RWPE2 (cell line): ENCODE data around the gene OGFR.

ENCODE experiments used
- ATAC-seq: fragments of 200-7000 bp; cut with Tn5 transposase; 3 replicates; pipeline ENCODE4 v1.9.1; 2021; ENCODE audit warnings: low read depth
- DNase-seq: peaks from one replicate; pipeline ENCODE4 v3.0.0-alpha.2; 2020; ENCODE audit warnings: low spot score
- H3K27ac ChIP-seq: fragments of 450-650 bp; 2 replicates; pipeline ENCODE4 v1.5.1; 2017; ENCODE audit warnings: mild to moderate bottlenecking; ENCODE audit not compliant: poor library complexity, severe bottlenecking
- H3K27me3 ChIP-seq: fragments of 250-450 bp; sonication (Bioruptor Pico); 2 replicates; pipeline ENCODE4 v1.5.1; 2021; ENCODE audit warnings: mild to moderate bottlenecking, moderate library complexity; ENCODE audit not compliant: insufficient read depth, poor library complexity, severe bottlenecking
- H3K36me3 ChIP-seq: fragments of 250-450 bp; sonication (Bioruptor Pico); 2 replicates; pipeline ENCODE4 v1.5.1; 2020; ENCODE audit warnings: low read depth, mild to moderate bottlenecking, moderate library complexity
- H3K4me1 ChIP-seq: fragments of 250-450 bp; sonication (Bioruptor Pico); 2 replicates; pipeline ENCODE4 v1.5.1; 2021; ENCODE audit warnings: mild to moderate bottlenecking, moderate library complexity; ENCODE audit not compliant: insufficient read depth, poor library complexity, severe bottlenecking
- H3K4me3 ChIP-seq: fragments of 250-450 bp; sonication (Bioruptor Pico); 2 replicates; pipeline ENCODE4 v1.5.1; 2021; ENCODE audit warnings: mild to moderate bottlenecking, moderate library complexity; ENCODE audit not compliant: severe bottlenecking
- H3K9me3 ChIP-seq: fragments of 250-450 bp; sonication (Bioruptor Pico); 2 replicates; pipeline ENCODE4 v1.5.1; 2021; ENCODE audit warnings: mild to moderate bottlenecking, moderate library complexity; ENCODE audit not compliant: severe bottlenecking
- TF ChIP-seq, protein P1 (sequence below): fragments of 450-650 bp; IDR thresholded peaks from one replicate; pipeline ENCODE4 v1.5.1; 2017; ENCODE audit warnings: mild to moderate bottlenecking, moderate library complexity; ENCODE audit not compliant: poor library complexity, severe bottlenecking

The OGFR gene

DNA sequence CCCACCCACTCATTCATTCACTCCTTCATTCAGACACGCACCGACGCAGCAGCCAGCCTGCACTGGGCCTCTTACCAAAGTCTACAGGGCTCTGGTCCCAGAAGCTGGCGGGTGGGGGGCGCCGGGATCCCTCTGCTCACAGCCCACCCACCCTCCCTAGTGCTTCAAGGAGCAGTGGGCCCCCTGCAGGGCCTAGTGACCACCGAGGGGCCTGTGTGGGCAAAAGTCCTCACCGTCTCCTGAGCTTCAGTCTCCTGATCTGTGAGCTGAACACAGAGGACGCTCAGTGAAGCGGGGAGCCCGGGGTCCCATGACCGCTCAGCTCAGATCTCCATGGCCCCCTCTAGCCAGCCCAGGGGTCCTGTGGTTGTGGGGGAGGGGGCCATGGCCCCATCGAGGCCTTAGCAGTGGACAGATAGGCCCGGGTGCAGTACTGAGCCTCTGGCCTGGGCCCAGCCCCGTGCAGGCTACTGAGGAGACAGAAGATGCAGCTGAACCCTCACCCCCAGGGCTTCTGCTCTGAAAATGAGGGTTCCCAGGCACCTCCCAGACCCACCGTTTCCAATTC, 41.8 kb upstream of the OGFR start:
- TF ChIP-seq, protein P1, sequence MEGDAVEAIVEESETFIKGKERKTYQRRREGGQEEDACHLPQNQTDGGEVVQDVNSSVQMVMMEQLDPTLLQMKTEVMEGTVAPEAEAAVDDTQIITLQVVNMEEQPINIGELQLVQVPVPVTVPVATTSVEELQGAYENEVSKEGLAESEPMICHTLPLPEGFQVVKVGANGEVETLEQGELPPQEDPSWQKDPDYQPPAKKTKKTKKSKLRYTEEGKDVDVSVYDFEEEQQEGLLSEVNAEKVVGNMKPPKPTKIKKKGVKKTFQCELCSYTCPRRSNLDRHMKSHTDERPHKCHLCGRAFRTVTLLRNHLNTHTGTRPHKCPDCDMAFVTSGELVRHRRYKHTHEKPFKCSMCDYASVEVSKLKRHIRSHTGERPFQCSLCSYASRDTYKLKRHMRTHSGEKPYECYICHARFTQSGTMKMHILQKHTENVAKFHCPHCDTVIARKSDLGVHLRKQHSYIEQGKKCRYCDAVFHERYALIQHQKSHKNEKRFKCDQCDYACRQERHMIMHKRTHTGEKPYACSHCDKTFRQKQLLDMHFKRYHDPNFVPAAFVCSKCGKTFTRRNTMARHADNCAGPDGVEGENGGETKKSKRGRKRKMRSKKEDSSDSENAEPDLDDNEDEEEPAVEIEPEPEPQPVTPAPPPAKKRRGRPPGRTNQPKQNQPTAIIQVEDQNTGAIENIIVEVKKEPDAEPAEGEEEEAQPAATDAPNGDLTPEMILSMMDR: no peak
- ATAC-seq: no peak
- H3K4me1 ChIP-seq: peaks cover 7% of the 10 kb centered on the region

DNA sequence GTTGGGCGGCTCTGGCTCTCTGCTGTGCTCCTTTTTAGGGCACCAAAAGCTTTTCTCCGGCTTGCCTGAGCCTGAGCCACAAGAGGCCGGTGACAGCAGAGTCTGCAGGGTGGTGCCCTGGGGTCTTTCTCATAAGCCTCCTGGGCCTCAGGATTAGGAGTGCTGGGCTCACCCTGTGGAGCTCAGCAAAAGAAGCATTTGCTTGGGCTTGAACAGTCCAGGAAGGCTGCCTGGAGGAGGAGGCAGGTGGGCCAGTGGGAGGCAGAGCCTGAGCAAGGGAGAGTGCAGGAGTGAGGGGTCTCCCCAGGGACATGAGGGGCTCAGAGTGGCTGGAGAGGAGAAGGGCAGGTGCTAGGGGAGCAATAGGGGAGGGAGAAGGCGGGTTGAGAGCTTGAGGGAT, 41.2 kb upstream of the OGFR start:
- no peaks in the 10 kb centered on the region for H3K36me3 ChIP-seq
- no peak overlapping the region for H3K4me3 ChIP-seq
- peaks cover 9% of the 10 kb centered on the region for H3K4me1 ChIP-seq
- no peak for ATAC-seq
- no peaks in the 10 kb centered on the region for H3K9me3 ChIP-seq
- no peak overlapping the region for H3K27ac ChIP-seq
- TF ChIP-seq, protein P1: no peak
- DNase-seq: no peak
- peaks cover 5% of the 10 kb centered on the region for H3K27me3 ChIP-seq

More for the DNA sequence above, 41.8 kb upstream of the OGFR start:
- DNase-seq: no peak
- Histone ChIP-seq H3K4me3 (no peak overlapping the region), H3K9me3 (no peaks in the 10 kb centered on the region), H3K27me3 (peaks cover 5% of the 10 kb centered on the region), H3K27ac (no peak overlapping the region), H3K36me3 (no peaks in the 10 kb centered on the region)

GRCh38 chr20:62764156-62764935, 40.3 kb upstream of the OGFR start:
- peaks cover 5% of the 10 kb centered on the region for H3K27me3 ChIP-seq
- no peak overlapping the region for H3K4me3 ChIP-seq
- TF ChIP-seq, protein P1: no peak
- H3K9me3 ChIP-seq: no peaks in the 10 kb centered on the region
- H3K36me3 ChIP-seq: no peaks in the 10 kb centered on the region
- H3K4me1 ChIP-seq: peaks cover 15% of the 10 kb centered on the region
- no peak overlapping the region for H3K27ac ChIP-seq
- ATAC-seq: no peak
- DNase-seq: no peak

- peaks cover 5% of the 10 kb centered on the region for H3K27me3 ChIP-seq
- H3K9me3 ChIP-seq: no peaks in the 10 kb centered on the region
- H3K4me3 ChIP-seq: no peak overlapping the region
- H3K27ac ChIP-seq: no peak overlapping the region
- ATAC-seq (peak; percentile 11; the same call in 2 of the 3 replicates), DNase-seq (no peak)
- TF ChIP-seq, protein P1: no peak
- no peaks in the 10 kb centered on the region for H3K36me3 ChIP-seq
- H3K4me1 ChIP-seq: peaks cover 15% of the 10 kb centered on the region
Observed at GRCh38 chr20:62765021-62765420, 39.6 kb upstream of the OGFR start.
